HL-60/S4 (cell line): ENCODE data around the gene RHOT2.

Source experiments
- in situ Hi-C: fragments of 300-500 bp; cut with MboI; formaldehyde crosslinking; loops from 2 replicates; pipeline ENCODE4 v1.14.3; 2022; ENCODE audit warnings: low sequenced_read_pairs

The RHOT2 gene

DNA sequence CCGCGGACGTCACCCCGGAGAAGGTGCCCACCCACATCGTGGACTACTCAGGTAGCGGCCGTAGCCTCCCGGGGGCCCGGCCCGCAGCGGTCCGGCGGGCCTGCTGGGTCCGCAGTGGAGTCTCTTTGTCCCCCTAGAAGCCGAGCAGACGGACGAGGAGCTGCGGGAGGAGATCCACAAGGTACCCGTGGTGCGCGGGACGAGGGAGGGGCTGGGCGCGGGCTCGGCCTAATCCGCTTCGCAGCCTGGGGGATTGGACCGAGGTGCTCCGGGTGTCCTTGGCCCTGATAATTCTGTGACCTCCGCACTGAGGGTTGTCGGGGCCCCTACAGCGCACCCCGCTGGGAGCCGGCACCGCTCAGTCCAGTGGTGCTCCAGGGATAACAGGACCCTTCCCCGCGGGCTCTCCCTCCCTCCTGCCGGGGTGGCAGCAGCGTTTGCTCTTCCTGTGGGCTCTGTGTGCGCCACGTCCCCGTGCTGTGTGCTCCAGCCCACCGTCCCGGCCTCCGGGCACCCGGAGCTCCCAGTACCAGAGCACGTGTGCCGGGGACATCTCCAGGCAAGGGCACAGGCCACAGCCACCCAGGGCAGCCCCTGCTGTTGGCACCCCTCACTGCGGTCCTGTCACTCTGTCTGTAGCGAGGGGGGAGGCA, 713 bp downstream of the RHOT2 start:
- in situ Hi-C loops: loop anchor here (10.0 kb wide), 1 partner anchor 274 kb away; the partner anchor contains the start of gene NME4

DNA sequence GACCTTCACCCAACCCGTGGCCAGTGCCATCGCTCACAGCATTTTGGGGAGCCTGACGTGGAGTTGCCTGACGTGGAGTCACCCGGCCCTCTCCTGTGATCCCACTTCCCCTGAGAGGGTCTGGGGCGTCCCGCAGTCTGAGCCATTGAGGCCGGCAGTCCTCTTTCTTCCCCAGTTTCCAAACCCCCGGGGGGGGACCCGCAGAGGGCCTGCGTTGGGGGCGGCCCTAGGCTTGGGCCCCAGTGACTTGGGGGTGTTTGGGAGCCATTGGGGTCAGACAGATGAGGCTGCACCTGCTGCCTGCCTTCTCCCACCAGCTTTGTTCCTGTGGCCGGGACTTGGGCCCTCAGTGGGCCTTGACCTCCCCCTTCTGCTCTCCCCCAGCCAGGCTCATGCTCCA, 1.7 kb downstream of the RHOT2 start:
- in situ Hi-C loops: loop anchor here (10.0 kb wide), 1 partner anchor 275 kb away; the partner anchor contains the start of gene NME4

DNA sequence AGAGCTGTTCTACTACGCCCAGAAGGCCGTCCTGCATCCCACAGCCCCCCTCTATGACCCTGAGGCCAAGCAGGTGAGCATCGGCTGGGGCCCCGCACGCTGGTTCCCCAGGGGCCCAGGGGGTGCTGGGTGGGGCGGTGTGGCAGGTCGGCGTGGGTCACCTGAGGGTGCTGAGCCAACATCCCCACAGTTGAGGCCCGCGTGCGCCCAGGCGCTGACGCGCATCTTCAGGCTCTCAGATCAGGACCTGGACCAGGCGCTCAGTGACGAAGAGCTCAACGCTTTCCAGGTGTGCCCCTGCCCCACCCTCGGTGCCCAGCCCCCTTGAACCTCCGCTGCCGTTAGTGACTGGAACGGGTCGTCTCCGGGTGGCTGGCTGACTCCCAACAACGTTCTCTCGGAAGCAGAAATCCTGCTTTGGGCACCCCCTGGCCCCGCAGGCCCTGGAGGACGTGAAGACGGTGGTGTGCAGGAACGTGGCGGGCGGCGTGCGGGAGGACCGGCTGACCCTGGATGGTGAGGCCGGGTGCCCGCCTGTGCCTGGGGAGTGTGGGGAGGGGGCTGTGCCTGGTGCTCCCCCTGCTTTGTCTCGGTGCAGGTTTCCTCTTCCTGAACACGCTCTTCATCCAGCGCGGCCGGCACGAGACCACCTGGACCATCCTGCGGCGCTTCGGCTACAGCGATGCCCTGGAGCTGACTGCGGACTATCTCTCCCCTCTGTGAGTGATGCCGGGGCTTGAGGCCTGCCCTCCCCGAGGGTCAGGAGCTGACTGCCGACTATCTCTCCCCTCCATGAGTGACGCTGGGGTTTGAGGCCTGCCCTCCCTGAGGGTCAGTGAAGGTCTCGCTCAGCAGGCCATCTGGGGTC, 2.8 kb downstream of the RHOT2 start:
- in situ Hi-C loops: no loop called here

DNA sequence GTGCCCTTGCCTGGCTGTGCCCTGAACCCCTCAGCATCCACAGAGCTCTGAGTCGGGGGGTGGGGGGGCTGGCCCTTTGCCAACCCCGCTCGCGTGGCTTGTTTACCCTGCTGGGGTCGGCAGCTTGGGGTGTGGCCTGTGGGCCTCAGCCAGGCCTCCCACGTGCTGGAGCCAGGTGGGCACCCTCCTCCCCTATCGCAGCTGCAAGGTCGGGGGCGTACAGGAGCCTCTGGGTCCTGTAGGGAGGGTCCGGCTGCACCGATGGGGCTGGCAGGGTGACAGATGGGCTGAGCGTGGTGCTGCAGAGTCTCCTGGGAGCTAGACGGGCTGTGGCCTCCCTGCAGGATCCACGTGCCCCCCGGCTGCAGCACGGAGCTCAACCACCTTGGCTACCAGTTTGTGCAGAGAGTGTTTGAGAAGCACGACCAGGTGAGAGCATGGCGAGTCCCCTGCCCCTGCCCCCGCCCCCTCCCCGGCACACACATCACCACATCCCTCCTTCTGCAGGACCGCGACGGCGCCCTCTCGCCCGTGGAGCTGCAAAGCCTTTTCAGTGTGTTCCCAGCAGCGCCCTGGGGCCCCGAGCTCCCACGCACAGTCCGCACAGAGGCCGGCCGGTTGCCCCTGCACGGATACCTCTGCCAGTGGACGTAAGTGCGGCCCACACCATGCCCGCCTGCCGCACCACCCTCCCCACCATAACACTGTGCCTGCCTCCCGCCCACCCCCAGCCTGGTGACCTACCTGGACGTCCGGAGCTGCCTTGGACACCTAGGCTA, 3.6 kb downstream of the RHOT2 start:
- in situ Hi-C loops: no loop called here

DNA sequence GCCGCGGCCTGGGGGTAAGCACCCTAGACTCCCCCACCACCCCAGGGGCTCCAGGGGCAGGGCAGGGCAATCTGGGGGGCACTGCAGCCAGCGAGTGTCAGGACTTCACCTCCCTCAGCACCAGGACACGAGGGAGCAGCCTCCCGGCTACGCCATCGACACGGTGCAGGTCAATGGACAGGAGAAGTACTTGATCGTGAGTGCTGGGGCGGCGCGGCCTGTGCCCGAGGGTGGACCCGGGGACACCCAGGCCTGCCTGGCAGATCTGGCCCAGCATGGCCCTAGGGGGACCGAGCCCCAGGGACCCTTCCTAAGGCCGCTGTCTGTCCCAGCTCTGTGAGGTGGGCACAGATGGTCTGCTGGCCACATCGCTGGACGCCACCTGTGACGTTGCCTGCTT, 4.4 kb downstream of the RHOT2 start:
- in situ Hi-C loops: no loop called here

DNA sequence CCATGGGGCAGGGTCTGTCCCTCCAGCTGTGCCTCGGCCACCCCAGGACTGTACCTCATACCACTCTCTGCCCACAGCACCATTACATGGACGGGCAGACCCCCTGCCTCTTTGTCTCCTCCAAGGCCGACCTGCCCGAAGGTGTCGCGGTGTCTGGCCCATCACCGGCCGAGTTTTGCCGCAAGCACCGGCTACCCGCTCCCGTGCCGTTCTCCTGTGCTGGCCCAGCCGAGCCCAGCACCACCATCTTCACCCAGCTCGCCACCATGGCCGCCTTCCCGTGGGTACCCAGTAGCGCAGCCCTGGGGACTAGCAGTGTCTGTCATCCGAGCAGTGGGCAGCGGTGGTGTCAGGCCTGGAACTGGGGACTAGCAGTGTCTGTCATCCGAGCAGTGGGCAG, 4.9 kb downstream of the RHOT2 start:
- in situ Hi-C loops: no loop called here

DNA sequence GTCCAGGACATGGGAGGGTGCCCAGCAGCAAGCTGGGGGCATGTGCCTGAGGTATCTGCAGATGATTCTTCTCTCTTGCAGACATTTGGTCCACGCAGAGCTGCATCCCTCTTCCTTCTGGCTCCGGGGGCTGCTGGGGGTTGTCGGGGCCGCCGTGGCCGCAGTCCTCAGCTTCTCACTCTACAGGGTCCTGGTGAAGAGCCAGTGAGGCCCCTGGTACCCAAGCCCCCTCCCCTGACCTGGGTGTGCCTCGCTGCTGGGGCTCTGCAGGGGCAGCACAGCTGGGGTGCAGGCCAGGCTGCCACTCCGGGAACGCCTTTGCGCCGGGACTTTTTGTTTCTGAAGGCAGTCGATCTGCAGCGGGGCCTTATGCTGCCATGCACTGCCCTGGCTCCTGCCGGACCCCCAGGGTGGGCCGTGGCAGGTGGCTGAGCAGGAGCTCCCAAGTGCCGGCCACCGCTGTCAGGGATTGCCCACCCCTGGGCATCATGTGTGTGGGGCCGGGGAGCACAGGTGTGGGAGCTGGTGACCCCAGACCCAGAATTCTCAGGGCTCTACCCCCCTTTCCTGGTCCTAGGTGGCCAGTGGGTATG, 5.6 kb downstream of the RHOT2 start:
- in situ Hi-C loops: no loop called here

DNA sequence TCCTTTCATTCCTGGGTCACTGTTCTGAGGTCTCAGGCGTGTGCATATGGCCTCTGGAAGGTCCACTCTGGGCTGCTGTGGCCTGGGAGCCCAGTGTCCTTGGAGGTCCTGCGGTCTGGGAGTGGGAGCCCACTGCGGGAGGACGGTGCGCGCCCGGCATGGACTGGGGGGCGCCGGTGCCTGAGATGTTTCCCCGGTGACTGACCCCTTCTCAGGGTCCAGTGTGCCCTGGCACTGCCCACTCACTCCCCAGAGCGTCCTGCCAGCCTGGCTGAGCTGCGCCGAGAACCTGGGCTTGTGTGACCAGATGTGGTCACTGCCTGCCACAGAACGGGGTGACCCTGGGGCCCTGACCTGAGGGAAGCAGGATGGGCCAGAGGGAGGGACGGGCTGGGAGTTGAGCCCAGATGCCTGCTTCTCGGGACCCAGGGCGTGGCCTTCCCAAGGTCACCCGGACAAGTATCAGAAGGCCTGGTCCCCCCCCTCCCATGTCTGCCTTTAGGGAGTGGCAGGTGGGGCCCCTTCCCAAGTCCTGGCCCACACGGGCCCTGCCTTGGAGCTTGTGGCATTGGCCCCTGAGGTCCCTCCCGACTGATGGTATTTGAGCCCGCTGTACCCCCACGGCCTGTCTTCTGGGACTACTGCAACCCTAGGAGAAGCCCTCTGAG, 6.4 kb downstream of the RHOT2 start:
- in situ Hi-C loops: no loop called here

DNA sequence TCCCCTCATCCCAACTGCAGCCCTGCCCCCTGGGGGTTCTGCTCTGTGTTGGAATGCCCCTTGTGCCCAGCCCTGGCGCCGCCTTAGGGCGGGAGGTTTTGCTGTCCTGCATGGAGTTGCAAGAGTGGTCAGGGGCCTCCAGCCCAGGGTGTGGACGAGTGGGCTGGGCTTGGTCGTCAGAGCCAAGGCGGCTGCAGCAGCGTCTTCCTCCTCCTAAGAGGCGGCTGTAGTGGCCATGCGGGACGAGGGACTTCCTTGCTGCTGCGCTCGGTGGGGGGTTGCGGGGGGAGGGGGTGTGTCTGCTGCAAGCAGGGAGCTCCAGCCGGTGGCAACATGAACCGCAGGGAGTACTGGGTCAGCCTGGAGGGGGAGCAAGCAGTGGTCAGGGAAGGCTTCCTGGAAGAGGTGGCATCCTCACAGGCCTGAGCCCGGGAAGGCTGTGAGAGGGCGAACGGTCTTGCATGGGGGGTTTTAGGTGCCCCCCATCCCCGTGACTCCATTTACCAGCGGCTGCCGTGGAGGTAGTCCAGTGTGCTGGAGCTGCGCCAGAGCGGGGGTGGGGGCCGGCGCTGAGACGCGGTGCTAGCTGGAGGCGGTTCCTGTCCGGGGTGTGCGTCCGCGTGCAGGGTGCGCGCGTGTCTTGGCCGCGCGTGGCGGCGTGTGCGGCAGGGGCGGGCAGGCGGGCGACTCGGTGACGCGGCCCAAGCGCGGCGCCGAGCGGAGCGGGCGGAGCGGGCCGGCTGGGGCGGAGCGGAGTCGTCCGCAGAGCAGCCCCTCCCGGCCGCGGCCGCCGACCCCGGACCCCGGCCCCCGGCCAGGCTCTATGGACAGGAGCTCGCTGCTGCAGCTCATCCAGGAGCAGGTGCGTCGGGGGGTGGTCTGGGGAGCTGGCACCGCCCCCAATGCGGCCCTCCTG, 7.3 kb downstream of the RHOT2 start, which contains the start of gene RHBDL1:
Gene RHBDL1 (plus strand): TSS at position 704 of the 916 bp plus-strand sequence. CDS start 120 bp downstream, at position 824.
- in situ Hi-C loops: no loop called here

DNA sequence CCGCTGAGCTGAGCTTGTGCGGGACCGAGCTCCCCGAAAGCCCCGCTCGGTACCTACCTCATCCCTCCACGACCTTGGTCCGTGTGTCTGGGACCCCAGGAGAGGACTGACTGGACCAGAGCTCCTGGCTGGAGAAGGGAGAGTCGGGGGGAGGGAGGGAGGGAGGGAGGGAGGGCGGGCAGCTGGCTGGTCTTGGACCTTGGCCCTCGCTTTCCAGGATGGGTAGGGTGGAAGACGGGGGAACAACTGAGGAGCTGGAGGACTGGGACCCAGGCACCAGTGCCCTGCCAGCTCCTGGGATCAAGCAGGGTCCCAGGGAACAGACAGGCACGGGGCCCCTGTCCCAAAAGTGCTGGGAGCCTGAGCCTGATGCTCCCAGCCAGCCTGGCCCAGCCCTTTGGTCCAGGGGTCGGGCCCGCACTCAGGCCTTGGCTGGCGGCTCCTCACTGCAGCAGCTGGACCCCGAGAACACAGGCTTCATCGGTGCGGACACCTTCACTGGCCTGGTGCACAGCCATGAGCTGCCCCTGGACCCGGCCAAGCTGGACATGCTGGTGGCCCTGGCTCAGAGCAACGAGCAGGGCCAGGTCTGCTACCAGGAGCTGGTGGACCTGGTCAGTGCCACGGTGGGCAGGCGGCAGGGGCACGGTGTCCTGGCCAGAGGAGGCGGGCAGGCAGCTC, 8.1 kb downstream of the RHOT2 start:
- in situ Hi-C loops: no loop called here

DNA sequence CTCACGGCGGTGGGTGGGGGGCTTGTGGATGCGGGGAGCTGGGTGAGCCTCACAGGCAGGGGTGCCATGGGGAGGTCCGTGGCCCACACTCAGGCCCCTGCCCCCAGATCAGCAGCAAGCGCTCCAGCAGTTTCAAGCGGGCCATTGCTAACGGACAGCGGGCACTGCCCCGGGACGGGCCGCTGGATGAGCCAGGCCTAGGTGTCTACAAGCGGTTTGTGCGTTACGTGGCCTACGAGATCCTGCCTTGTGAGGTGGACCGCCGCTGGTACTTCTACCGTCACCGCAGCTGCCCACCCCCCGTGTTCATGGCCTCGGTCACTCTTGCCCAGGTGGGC, 8.6 kb downstream of the RHOT2 start:
- in situ Hi-C loops: no loop called here

DNA sequence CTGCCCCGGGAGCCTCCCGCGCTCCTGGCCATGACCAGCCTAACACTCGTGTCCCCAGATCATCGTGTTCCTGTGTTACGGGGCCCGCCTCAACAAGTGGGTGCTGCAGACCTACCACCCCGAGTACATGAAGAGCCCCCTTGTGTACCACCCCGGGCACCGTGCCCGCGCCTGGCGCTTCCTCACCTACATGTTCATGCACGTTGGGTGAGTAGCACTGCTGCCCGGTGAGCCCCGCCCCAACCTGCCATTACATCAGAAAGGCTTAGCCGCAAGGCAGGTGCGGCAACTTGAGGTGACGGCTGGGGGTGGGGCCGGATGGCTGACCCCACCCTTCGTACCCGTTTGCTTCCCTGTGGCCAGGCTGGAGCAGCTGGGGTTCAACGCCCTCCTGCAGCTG, 9.0 kb downstream of the RHOT2 start:
- in situ Hi-C loops: no loop called here

DNA sequence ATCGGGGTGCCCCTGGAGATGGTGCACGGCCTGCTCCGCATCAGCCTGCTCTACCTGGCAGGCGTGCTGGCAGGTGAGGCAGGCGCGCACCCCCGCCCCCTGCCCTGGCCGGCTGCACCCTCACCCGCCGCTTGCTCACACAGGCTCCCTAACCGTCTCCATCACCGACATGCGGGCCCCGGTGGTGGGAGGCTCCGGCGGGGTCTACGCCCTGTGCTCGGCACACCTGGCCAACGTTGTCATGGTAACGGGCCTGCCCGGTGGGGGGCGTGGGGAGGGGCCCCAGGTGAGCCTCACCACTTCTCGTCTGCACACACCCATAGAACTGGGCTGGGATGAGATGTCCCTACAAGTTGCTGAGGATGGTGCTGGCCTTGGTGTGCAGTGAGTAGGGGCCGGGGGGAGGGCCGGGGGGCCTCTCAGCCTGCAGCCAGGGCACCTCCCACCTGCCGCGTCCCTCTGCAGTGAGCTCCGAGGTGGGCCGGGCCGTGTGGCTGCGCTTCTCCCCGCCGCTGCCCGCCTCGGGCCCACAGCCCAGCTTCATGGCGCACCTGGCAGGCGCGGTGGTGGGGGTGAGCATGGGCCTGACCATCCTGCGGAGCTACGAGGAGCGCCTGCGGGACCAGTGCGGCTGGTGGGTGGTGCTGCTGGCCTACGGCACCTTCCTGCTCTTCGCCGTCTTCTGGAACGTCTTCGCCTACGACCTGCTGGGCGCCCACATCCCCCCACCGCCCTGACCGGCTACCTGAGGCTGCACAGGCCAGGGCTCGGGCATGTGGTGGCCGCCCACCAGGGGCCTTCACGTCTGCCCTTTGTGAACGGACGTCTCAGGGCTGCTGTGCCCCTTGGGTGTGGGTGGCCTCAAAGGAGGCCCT, 9.6 kb downstream of the RHOT2 start:
- in situ Hi-C loops: no loop called here

DNA sequence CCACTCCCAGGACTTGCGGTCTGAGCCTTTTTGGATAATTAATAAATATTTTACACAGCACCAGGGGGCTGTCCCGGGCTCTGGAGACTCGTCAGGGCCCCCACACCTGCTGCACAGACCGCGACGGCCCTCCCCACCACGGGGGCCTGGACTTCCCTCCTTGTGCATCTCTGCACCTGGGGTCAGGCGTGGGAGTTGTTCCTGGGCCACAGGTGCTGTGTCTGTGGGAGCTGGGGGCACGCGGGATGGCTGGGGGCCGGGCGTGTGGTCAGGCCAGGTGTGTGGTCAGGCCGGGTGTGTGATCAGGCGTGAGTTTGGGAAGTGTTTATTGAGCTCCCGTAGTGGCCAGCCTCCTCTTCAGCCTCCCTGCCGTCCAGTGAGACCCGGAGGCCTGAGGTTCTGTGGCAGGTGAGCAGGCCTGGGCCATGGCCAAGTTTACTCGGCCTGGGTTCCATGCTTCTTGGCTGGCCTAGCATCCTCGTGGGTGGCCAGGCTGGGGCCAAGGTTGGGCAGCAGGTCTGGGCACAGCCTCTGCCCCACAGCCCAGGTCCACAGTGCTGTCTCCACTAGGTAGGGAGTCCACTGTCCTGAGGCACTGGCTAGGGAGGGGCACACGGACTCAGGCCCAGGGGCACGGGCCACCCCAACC, 10.4 kb downstream of the RHOT2 start:
- in situ Hi-C loops: no loop called here

DNA sequence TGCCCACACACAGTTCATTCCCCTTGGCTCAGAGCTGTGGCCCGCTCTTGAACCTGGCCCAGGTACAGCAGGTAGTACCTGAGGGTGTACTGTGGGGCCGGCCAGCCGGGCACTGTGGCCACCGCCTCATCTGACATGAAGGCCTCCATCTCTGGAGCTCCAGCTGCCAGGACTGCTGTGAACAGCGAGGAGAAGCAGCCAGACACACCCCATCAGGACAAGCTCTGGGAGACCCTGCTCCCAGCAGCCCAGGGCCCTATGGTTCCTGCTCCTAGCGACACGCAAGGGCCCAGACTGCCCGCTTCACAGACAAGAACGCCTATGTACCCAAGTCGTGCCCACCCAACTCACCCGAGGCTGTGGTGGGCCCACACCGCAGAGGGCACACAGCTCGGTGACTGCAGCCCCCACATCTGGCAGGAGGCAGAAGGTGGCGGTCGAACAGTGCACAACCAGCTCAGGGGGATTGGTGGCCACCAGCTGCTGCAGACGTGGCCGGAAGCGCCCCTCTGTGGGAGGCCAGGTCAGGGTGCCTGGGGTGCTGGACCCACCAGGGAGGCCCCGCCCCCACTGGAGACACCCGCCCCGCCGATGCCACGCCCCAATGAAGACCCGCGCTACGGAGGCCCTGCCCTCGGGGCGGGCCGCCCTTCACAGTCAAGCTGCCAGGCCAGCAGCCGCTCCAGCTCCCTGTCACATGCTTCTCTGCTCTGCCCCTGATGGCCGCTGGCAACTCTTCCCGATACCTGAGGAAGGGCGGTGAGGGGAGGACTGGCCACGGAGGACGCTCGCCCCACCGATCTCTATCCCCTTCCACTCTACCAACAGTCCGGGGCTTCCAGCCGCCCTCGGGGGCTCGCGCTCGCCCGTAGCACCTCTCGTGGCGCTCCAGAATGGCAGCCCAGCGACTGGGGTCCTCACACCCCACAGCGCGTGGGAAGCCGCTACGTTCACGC, 11.2 kb downstream of the RHOT2 start:
- in situ Hi-C loops: no loop called here
